ENCODE data around the gene CHRNA9. TPM values are rescaled to one million over a fixed set of nuclear protein-coding genes. Genes with fewer than 3 reads are reported as not detected.

The CHRNA9 gene
- total RNA-seq, 1 donor from 2014 or later, result not detected

DNA sequence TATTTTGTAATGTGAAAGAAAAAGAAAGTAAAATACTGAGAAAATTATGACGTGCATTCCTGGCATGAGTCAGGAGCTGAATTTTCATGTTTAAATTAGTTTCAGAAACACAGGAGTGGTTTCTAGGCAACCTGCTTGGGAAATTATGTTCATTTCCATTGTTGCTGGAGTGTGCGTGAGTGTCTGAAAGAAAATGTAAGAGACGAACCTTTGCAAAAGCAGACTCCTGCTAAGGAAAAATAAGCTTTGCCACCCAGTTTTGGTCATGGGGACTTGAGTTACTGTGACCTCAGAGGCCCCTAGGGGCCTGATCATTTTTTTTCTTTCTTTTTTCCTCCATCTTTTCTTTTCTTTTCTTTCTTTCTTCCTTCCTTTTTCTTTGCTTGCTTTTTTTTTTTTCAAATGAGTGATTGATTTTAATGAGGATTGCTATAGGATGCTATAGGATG is 18.8 kb upstream of the CHRNA9 start:
- TF ChIP-seq, protein P1, sequence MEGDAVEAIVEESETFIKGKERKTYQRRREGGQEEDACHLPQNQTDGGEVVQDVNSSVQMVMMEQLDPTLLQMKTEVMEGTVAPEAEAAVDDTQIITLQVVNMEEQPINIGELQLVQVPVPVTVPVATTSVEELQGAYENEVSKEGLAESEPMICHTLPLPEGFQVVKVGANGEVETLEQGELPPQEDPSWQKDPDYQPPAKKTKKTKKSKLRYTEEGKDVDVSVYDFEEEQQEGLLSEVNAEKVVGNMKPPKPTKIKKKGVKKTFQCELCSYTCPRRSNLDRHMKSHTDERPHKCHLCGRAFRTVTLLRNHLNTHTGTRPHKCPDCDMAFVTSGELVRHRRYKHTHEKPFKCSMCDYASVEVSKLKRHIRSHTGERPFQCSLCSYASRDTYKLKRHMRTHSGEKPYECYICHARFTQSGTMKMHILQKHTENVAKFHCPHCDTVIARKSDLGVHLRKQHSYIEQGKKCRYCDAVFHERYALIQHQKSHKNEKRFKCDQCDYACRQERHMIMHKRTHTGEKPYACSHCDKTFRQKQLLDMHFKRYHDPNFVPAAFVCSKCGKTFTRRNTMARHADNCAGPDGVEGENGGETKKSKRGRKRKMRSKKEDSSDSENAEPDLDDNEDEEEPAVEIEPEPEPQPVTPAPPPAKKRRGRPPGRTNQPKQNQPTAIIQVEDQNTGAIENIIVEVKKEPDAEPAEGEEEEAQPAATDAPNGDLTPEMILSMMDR (IDR thresholded peaks at IDR 0.05; ENCODE audit: unreplicated experiment), result no peak
- Mint-ChIP-seq H3K27me3 (ENCODE audit: unreplicated experiment) (peaks cover 8% of the 10 kb centered on the region), H3K4me3 (ENCODE audit: unreplicated experiment) (no peak overlapping the region), H3K9me3 (ENCODE audit: unreplicated experiment) (no peaks in the 10 kb centered on the region), H3K4me1 (ENCODE audit: unreplicated experiment) (peaks cover 41% of the 10 kb centered on the region), H3K27ac (ENCODE audit: unreplicated experiment) (peak overlapping the region; percentile 94), H3K36me3 (ENCODE audit: low read depth, unreplicated experiment) (no peaks in the 10 kb centered on the region)
- DNase-seq (ENCODE audit: low spot score), result no peak

DNA sequence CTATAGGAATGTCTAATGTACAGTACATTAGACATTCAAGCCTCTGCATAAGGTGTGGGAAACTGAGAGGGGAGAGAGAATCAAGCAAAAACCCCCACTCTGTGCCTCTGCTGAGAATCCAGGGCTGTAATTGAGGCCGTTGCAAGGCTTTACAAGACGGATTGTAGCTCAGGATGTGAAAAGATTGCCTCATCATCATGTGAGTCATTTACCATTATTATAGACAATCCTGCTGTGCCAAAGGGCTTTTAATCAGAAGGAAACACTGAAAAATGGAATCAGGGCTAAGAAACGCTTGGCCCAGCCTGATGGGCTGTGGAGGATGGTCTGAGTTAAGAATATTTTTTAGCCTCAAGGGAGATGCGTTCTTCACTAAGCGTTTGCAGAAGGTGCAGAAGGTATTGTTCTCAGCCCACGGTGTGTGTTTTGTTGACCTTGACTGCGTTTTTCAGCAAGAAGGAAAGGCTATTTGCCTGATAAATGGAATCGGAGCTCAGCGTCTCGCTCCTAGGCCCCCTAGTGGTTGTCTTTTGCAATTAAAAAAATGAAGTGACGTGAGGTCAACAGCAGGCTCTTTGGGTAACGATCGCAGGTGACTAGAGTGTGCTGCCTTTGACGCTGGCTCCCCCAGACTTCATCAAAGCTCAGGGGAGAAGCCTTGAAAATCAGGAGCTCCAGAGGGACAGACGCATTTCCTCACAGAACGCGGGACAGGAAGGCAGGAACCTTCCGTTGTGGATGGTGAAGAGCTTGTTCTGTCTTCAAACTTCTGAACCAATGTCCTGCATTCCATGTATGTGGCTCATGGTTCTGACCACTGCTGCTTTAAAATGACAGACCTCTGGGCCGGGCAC is 18.1 kb upstream of the CHRNA9 start:
- TF ChIP-seq, protein P1 (IDR thresholded peaks at IDR 0.05; ENCODE audit: unreplicated experiment), result peak; percentile 92
- Mint-ChIP-seq H3K27me3 (ENCODE audit: unreplicated experiment) (peaks cover 7% of the 10 kb centered on the region), H3K36me3 (ENCODE audit: low read depth, unreplicated experiment) (no peaks in the 10 kb centered on the region), H3K9me3 (ENCODE audit: unreplicated experiment) (no peaks in the 10 kb centered on the region), H3K4me3 (ENCODE audit: unreplicated experiment) (peak overlapping the region; percentile 47), H3K27ac (ENCODE audit: unreplicated experiment) (peak overlapping the region; percentile 94), H3K4me1 (ENCODE audit: unreplicated experiment) (peaks cover 42% of the 10 kb centered on the region)
- DNase-seq (ENCODE audit: low spot score), result peak; percentile 62

DNA sequence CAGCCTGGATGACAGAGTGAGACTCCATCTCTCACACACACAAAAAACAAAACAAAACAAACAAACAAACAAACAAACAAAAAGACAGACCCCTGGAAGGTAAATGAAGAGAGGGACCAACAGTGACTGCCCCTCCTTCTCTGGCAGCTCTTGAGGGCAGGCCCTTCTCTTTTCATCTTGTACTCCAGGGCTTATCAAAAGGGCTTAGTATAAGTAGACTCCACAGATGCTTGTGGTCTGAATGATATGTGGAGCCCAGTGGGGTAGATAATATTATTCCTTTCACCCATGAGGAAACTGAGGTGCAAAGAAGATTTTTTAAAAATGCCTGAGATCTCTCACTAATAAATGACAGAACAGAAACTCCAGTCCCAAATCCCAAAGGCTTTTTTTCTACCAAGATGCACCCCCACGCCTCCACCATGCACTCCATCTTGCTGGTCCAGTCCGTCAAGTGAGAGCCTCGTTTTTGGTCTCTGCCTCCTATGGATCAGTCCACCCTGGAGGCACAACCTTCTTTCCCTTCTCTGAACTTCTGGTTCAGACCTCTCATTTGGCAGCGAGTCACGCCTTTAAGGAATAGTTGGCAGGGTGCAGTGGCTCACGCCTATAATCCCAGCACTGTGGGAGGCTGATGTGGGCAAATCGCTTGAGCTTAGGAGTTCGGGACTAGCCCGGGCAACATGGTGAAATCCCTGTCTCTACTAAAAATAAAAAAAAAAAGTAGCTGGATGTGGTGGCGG is 17.0 kb upstream of the CHRNA9 start:
- H3K4me3 Mint-ChIP-seq (ENCODE audit: unreplicated experiment), result no peak overlapping the region

DNA sequence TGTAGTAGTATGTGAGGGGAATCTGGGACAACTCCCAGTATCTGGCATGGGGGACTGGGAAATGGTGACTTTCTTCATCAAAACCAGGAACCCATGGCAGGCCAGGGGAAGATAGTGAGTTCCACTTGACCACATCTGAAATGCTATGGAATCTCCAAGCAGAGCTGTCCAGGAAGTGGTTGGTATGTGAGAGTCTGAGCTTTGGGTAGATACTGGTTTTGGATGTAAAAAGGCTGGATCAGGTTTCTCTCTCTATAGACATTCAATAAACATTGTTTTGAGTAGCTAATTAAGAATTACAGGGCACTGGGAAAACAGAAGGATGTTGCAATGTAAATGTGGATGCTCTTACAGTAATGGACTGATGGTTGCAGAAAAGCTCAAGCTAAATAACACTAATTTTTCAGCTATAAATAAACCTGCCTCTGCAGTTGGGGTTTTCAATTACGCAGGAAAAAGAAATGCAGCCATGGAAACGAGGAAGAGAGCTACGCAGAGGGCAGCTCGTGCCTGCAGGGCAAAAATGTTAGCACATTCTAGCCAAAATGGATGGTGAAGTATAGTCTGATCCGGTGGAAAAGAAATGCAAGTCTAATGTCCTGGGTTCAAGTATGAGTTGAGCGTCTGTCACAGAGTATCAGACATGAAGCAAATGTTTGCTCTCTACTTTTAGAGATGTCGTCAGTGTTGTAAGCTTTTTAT is 13.4 kb upstream of the CHRNA9 start:
- H3K9me3 Mint-ChIP-seq (ENCODE audit: unreplicated experiment), result no peaks in the 10 kb centered on the region
- H3K4me1 Mint-ChIP-seq (ENCODE audit: unreplicated experiment), result peaks cover 22% of the 10 kb centered on the region
- TF ChIP-seq, protein P1 (IDR thresholded peaks at IDR 0.05; ENCODE audit: unreplicated experiment), result no peak
- H3K4me3 Mint-ChIP-seq (ENCODE audit: unreplicated experiment), result no peak overlapping the region
- H3K27me3 Mint-ChIP-seq (ENCODE audit: unreplicated experiment), result no peaks in the 10 kb centered on the region
- H3K27ac Mint-ChIP-seq (ENCODE audit: unreplicated experiment), result peak overlapping the region; percentile 39
- DNase-seq (ENCODE audit: low spot score), result no peak
- no peaks in the 10 kb centered on the region for H3K36me3 Mint-ChIP-seq (ENCODE audit: low read depth, unreplicated experiment)

More for the DNA sequence above, 17.0 kb upstream of the CHRNA9 start:
- Mint-ChIP-seq H3K4me1 (ENCODE audit: unreplicated experiment) (peaks cover 31% of the 10 kb centered on the region), H3K27ac (ENCODE audit: unreplicated experiment) (peak overlapping the region; percentile 37), H3K36me3 (ENCODE audit: low read depth, unreplicated experiment) (no peaks in the 10 kb centered on the region), H3K9me3 (ENCODE audit: unreplicated experiment) (no peaks in the 10 kb centered on the region), H3K27me3 (ENCODE audit: unreplicated experiment) (no peaks in the 10 kb centered on the region)
- TF ChIP-seq, protein P1 (IDR thresholded peaks at IDR 0.05; ENCODE audit: unreplicated experiment), result no peak
- no peak for DNase-seq (ENCODE audit: low spot score)
